ENCODE results near the gene KCNT1. TPM values are rescaled to one million over a fixed set of nuclear protein-coding genes. Genes with fewer than 3 reads are reported as not detected.
A peak's percentile ranks its signal among the peaks of the same experiment; 100 is the strongest.

KCNT1 gene
- total RNA-seq, 1 experiment from 2014 or later: 0.68 TPM

DNA sequence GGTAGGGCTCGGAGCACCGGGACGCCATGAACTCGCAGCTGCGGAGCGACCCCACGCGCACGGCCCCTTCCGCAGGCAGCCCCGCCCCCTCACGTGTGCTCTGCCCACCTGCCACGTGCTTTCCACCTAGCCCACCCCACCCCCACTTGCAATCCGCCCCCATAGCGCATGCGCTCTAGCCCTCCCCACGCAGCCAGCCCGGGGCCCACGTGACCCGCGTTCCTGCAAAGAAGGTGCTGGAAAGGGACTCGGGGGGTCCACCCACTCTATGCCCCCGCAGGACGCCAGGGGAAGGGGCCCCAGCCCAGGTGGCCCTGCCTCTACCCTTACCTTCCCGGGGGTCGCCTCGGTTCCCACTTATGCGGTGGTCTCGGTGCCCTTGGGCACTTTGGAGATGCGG is 2.5 kb upstream of the KCNT1 start, which contains the start of gene SOHLH1:
TSS of gene SOHLH1 (minus strand) at position 42 of the 400 bp plus-strand sequence. CDS start at position 28, 14 bp downstream.
- no peaks in the 10 kb centered on the region for H3K79me1 ChIP-seq (ENCODE audit: insufficient read depth, low read depth, low read length, poor library complexity, severe bottlenecking)
- no peak within 1 kb of the TSS for H2AK5ac ChIP-seq (ENCODE audit: insufficient read length, low read length)
- H3K27ac ChIP-seq (ENCODE audit: insufficient read length, low read depth, low read length): no peak within 1 kb of the TSS
- Mint-ChIP-seq H3K36me3 (ENCODE audit: insufficient read depth in 1 of 3, low read depth in 3 of 3) (no peaks in the 10 kb centered on the region), H3K4me3 (no peak within 1 kb of the TSS), H3K4me1 (peaks cover 2 to 4% of the 10 kb centered on the region in 2 experiments; a peak in 3 of 4 replicates), H3K27me3 (ENCODE audit: low read depth) (peaks cover 17% of the 10 kb centered on the region), H3K27ac (no peak within 1 kb of the TSS), H3K9me3 (no peaks in the 10 kb centered on the region)
- no peak within 1 kb of the TSS for H4K91ac ChIP-seq (ENCODE audit: insufficient read length, low read depth, low read length)
- H3K9ac ChIP-seq (ENCODE audit: extremely low read depth, insufficient read length, low read length): no peak within 1 kb of the TSS
- H3K23ac ChIP-seq (ENCODE audit: insufficient read length, low read depth, low read length): no peak within 1 kb of the TSS
- H2BK20ac ChIP-seq (ENCODE audit: low read depth, low read length, poor library complexity, severe bottlenecking): no peak within 1 kb of the TSS
- H3K4me2 ChIP-seq (ENCODE audit: insufficient read depth, insufficient read length, low read length): no peak within 1 kb of the TSS
- H3K4ac ChIP-seq (ENCODE audit: low read depth, low read length): no peak within 1 kb of the TSS
- H2BK15ac ChIP-seq (ENCODE audit: low read depth, low read length): no peak within 1 kb of the TSS
- H3K56ac ChIP-seq (ENCODE audit: insufficient read length, low read depth, low read length): no peak within 1 kb of the TSS
- no peaks in the 10 kb centered on the region for H4K20me1 ChIP-seq (ENCODE audit: control insufficient read depth, insufficient read depth, insufficient read length)
- H4K8ac ChIP-seq (replicated peaks; ENCODE audit: insufficient read length, low read depth, low read length): no peak within 1 kb of the TSS
- no peaks in the 10 kb centered on the region for H3K4me1 ChIP-seq (ENCODE audit: insufficient read depth, low read length)
- no peak within 1 kb of the TSS for H3T11ph ChIP-seq (ENCODE audit: low read length)
- peak within 1 kb of the TSS; percentile 27; the same call in 1 of the 2 replicates for H3K14ac ChIP-seq (ENCODE audit: insufficient read depth, low read length)
- no peaks in the 10 kb centered on the region; the same call in 1 of the 2 replicates for H3K27me3 ChIP-seq (ENCODE audit: insufficient read depth, low read length)
- no peak for DNase-seq
- no peaks in the 10 kb centered on the region for H3K23me2 ChIP-seq (ENCODE audit: insufficient read length, low read depth, low read length, poor library complexity, severe bottlenecking)
- H2BK5ac ChIP-seq (ENCODE audit: insufficient read length, low read length): no peak within 1 kb of the TSS
- WGBS (ENCODE audit: extremely low coverage, insufficient read length, low lambda C conversion rate): no CpG with 5 or more reads among the region's 30 CpGs
- no peak within 1 kb of the TSS for H2BK12ac ChIP-seq (ENCODE audit: insufficient read length, low read depth, low read length)
- H2BK120ac ChIP-seq (ENCODE audit: low read depth, low read length, poor library complexity, severe bottlenecking): no peak within 1 kb of the TSS
- no peaks in the 10 kb centered on the region for H3K9me3 ChIP-seq (ENCODE audit: control insufficient read depth, low read depth, low read length)
- no peak within 1 kb of the TSS for H4K5ac ChIP-seq (ENCODE audit: insufficient read length, low read depth, low read length)
- H3K79me2 ChIP-seq (ENCODE audit: insufficient read depth, low read length): no peaks in the 10 kb centered on the region
- H3K18ac ChIP-seq (ENCODE audit: insufficient read length, low read depth, low read length): no peak within 1 kb of the TSS
- no peak within 1 kb of the TSS for H2AFZ ChIP-seq (ENCODE audit: low read length)
- TF ChIP-seq, protein P1, sequence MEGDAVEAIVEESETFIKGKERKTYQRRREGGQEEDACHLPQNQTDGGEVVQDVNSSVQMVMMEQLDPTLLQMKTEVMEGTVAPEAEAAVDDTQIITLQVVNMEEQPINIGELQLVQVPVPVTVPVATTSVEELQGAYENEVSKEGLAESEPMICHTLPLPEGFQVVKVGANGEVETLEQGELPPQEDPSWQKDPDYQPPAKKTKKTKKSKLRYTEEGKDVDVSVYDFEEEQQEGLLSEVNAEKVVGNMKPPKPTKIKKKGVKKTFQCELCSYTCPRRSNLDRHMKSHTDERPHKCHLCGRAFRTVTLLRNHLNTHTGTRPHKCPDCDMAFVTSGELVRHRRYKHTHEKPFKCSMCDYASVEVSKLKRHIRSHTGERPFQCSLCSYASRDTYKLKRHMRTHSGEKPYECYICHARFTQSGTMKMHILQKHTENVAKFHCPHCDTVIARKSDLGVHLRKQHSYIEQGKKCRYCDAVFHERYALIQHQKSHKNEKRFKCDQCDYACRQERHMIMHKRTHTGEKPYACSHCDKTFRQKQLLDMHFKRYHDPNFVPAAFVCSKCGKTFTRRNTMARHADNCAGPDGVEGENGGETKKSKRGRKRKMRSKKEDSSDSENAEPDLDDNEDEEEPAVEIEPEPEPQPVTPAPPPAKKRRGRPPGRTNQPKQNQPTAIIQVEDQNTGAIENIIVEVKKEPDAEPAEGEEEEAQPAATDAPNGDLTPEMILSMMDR (conservative IDR thresholded peaks at IDR 0.05): no peak
